Measurements from ENCODE around the gene GLDN.
A peak's percentile ranks its signal among the peaks of the same experiment; 100 is the strongest.
"Not testable (repeated sequence)": the region's sequence is repeated elsewhere in the genome, so short reads cannot be mapped to it uniquely, and the experiment has no call there.

Gene GLDN

GRCh38 chr15:51390966-51391422, 49.5 kb downstream of the GLDN start:
- DNase-seq: no peak

- no peak for DNase-seq
These were observed 55.5 kb downstream of the GLDN start for GRCh38 chr15:51396921-51397320.

DNA sequence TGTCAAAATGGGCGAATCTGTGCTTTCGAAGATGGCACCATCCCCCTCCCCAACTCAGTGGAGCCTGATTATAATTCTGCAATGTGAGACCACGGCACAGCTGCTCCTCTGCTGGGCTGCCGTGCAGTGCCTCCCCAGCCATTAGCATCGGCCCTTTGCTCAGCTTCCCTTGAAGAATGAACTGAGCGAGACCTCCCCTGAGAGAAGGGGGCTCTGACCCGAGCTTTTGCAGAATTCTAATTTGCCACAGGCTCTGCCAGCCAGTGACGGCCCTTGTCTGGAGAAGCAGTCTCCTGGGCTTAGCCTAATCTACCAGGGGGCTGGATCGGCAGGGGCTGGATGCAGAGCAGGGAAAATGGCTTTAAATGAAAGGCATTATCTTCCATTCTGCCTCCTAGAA, 57.2 kb downstream of the GLDN start:
- DNase-seq: peak; percentile 33

- no peak for DNase-seq
These were observed 59.8 kb downstream of the GLDN start for GRCh38 chr15:51401051-51401780.

DNA sequence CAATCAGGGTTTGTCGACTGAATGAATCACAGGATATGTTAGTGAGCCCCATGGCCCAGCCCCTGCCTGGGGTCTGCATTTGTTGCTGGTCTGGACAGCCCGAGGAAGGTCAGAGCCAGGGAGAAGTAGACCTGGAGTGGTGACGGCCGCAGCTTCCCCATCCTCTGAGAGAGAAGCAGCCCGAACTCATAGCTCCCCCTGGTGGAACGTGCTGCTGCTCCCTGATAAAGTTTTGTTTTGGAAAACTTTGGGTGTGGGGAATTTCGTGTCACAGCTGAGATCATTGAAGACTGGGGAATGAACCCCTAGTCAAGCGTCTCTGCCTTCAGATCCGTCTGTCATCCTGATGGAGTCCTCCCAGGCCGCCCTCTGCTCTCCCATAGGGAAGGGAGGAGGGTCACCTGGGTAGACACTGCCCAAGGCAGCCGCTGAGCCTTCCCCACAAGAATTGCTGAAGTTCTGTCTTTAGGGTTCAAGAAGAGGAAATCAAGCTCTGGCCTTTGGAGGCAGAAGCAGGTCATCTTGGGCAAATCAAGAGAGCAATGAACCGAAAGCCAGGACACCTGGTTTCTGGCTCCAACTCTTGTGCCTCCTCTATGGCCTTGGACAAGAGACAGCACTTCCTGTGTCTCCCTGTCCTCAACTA, 60.5 kb downstream of the GLDN start:
- peak; percentile 67 for DNase-seq

GRCh38 chr15:51403072-51403878, 61.8 kb downstream of the GLDN start:
- peak; percentile 73 for DNase-seq

DNA sequence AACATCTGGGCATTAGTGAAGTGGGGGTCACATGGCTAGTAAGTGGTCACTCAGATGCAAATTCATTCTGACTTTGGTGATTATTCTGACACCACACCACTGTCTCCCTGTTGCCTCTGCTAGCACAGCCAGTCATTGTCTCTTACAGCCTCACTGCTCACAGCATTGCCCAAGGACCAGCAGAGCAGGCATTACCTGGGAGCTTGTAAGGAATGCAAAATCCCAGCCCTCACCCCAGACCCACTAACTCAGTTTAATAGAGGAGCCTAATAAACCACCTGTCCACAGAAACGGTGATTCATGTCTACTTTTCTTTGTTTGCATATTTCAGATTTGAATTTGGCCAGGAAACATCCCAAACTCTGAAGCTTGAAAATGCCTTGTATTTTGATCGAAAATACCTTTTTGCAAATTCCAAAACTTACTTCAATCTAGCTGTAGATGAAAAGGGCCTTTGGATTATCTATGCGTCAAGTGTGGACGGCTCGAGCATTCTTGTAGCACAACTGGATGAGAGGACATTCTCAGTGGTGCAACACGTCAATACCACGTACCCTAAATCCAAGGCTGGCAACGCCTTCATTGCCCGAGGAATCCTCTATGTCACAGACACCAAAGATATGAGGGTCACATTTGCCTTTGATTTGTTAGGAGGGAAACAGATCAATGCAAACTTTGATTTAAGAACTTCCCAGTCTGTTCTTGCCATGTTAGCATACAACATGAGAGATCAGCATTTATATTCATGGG, 62.7 kb downstream of the GLDN start:
- no peak for DNase-seq

- peak; percentile 2 for DNase-seq
These were observed 64.5 kb downstream of the GLDN start for GRCh38 chr15:51405693-51406523.

DNA sequence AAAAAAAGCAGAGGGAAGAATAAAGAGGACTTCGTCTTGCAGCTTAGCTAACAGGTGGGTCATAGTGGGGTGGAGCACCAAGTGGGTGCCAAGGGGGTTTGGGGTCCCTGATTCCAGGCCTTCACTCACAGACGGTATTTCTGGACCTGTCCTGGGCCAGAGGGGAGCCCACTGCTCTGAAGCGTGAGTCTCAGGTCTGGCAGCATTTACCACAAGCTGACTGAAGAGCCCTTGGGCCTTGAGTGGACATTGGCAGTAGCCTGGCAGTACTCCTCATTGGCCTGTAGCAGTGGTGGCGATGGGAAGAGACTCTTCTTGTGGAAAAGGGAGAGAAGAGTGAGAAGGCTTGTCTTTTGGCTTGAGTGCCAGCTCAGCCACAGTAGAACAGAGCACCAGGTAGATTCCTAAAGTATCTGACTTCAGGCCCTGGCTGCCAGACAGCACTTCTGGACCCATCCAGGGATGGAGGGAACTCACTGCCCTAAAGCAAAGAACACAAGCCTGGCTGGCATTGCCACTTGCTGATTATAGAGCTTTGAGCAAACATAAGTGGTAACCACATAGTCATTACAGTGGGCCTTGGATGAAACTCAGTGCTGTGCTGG, 72.9 kb downstream of the GLDN start:
- no peak for DNase-seq

DNA sequence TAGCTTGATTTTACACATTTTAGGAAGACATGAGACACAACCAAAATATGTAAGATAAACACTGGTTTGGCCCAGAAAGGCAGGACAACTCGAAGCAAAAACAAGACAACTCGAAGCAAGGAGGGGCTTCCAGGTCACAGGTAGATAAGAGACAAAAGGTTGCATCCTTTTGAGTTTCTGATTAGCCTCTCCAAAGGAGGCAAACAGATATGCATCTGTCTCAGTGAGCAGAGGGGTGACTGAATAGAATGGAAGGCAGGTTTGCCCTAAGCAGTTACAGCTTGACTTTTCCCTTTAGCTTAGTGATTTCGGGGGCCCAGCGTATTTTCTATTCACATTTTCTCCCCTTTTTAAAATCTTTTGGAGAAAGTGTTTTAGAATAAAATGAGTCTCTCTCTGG, 74.7 kb downstream of the GLDN start:
- no peak for DNase-seq

GRCh38 chr15:51423040-51423439, 81.6 kb downstream of the GLDN start:
- DNase-seq: not testable (repeated sequence)

DNA sequence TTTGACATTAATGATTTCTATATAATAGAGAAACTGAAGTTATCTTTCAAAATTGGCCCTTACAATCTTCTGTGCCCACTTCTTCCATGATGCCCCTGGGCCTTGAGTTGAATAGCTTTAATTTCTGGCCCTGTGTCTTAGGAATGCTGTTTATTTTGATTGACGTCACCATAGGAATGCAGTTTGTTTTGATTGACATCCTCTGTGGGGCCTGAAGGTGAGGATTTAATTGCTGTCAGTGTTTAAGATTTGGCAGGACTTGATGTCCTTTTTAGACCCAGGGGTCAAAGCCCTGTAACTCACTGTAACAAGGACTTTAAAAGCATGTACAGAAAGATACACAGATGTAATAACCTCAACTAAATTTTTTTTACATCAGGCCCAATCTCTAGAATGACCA, 83.3 kb downstream of the GLDN start:
- DNase-seq: no peak

DNA sequence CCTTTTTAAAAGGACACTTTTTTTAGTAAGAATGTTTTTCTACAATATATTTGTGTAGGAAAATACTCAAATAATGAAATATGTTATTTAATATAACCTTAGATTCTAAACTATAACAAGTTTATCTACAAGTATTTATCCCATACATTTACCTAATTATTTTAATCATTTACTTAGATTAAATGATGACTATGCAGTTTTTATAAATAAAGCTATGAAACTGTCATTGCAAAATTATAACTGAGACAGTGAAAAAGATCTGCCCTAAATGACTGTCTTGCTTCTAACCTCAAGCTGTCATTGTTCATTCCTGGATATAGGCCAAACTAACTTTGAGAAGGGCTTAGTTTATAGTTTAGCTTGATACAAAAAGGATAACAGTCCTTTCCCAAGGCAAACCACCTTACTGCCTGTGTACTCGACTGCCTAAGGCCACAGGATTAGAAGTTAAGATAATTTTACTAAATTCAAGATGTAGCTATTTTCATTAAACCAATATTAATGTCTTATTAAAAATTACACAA, 84.1 kb downstream of the GLDN start:
- peak; percentile 29 for DNase-seq

DNA sequence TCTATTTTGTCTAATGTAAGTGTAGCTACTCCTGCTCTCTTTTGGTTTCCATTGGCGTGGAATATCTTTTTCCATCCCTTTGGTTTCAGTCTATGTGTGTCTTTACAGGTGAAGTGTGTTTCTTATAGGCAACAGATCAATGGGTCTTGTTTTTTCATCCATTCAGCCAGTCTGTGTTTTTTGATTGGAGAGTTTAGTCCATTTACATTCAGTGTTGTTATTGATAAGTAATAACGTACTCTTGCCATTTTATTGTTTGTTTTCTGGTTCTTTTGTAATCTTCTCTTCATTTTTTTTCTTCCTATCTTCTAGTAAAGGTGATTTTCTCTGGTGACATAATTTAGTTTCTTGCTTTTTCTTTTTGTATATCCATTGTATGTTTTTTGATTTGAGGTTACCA, 97.1 kb downstream of the GLDN start:
- no peak for DNase-seq

GRCh38 chr15:51443282-51443914, 101.9 kb downstream of the GLDN start:
- no peak for DNase-seq

DNA sequence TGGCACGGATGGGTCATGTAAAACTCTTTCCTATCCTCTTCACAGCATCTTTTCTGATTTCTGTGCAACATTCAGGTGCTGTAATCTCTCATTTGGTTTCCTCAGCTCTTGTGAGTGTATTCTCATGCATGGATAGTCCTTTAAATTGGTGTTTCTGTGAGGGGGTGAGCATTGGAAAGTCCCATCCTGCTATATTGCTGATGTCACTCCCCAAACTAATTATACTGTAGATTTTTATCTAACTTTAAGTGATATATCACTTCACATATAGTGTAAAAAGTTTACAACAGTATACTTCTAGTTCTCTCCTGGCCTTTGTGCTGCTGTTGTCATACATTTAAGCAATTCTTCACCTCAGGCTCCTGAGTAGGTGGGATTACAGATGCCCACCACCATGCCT, 102.7 kb downstream of the GLDN start:
- DNase-seq: no peak

DNA sequence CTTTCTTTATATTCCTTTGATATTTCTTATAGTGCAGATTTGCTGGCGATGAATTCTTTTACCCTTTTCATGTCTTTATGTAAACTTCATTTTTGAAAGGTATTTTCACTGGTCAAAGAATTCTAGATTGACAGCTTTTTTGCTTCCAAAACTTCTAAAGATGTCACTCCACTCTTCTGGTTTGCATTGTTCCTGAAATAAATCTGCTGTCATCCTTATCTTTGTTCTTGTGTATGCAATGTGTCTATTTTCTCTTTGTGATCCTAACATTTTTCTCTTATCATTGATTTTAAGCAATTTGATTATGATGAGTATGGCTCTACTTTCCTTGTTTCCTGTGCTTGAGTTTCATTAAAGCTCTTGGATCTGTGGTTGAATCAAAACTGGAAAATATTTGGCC, 103.4 kb downstream of the GLDN start:
- DNase-seq: no peak

DNA sequence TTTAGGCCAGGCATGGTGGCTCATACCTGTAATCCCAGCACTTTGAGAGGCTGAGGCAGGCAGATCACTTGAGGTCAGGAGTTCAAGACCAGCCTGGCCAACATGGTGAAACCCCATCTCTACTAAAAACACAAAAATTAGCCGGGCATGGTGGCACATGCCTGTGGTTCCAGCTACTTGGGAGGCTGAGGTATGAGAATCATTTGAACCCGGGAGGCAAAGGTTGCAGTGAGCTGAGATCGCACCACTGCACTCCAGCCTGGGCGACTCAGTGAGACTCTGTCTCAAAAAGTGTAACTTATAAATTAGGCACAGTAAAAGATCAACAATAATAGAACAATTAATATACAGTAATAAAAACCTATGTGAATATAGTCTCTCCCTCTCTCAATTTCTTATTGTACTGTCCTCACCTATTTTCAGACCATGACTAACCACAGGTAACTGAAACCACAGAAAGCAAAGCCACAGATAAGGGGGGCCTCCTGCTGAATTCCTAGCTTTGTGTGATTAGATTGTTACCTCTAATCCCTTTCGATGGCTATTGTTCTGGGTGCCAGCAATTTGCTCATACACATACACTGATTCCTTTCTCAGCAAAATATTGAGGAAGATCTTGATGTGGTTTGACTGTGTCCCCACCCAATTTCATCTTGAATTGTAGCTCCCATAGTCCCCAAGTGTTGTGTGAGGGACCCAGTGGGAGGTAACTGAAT, 104.7 kb downstream of the GLDN start:
- DNase-seq: not testable (repeated sequence)

GRCh38 chr15:51447855-51448621, 106.6 kb downstream of the GLDN start:
- DNase-seq: no peak
